HG03196 (cell line): ENCODE measurements around the gene TIMP2.
"Not testable (repeated sequence)": the region's sequence is repeated elsewhere in the genome, so short reads cannot be mapped to it uniquely, and the experiment has no call there.

ENCODE experiments used
- ATAC-seq: cut with Tn5 transposase; IDR thresholded peaks from one replicate; pipeline ENCODE4 v1.9.1; 2021; ENCODE audit not compliant: unreplicated experiment

TIMP2 gene

DNA sequence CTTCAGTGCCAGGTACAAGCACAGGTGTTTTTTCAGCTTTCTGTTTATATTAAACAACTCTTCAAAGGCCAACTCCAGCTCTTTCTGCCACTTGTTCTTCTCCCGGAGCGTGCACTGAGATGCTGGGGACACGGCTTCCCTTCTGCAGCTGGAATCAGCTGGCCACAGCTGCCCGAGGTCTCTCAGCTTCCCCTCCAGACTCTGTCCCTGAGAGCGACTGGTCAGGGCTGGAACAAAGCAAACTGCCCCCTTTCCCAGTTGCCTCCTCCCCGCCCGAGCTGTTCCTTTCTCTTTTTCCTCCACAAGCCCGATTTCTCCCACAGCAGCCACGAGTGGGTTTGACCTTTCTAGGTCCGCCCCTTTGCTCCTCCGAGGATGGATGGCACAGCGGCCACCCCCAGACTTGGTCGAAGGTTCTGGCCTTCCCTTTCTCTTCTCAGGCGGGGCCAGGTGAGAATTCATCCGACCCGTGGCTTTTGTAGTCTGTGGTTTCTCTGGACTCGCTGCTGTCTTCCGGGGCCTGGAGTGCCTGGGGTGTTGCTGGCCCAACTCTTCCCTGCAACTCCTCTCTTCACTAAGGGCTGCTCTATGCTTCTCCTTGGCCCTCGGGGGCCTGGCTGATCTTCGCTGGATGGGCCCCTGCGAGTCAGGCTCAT is 33.7 kb downstream of the TIMP2 start:
- no peak for ATAC-seq

DNA sequence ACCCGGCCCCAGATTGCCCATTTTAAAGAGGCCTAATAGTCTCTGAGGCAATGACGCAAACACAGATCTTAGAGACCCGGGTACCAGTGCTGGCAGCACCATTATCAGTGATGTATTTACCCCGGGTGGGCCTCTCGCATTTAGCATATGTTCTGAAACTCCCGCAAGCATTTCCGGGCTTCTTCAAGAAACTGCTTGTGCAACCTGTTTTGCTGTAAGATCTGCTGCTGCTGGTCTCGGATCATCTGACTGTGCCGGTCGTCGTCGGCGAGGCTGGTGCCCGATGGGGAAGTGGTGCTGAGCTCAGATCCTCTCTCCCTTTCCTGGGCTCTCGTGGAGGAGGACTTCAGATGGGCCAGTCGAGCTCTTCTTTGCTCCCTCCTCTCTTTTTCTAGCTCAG is 34.7 kb downstream of the TIMP2 start:
- no peak for ATAC-seq

DNA sequence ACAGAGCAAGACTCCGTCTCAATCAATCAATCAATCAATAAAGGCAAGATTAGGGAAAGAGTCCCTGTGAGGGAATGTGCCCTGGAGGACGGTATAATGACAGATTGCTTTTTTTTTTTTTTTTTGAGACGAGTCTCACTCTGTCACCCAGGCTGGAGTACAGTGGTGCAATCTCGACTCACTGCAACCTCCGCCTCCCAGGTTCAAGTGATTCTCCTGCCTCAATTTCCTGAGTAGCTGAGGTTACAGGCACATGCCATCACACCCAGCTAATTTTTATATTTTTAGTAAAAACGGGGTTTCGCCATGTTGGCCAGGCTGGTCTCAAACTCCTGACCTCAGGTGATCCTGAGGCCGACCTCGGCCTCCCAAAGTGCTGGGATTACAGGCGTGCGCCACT is 35.1 kb downstream of the TIMP2 start:
- ATAC-seq: not testable (repeated sequence)

DNA sequence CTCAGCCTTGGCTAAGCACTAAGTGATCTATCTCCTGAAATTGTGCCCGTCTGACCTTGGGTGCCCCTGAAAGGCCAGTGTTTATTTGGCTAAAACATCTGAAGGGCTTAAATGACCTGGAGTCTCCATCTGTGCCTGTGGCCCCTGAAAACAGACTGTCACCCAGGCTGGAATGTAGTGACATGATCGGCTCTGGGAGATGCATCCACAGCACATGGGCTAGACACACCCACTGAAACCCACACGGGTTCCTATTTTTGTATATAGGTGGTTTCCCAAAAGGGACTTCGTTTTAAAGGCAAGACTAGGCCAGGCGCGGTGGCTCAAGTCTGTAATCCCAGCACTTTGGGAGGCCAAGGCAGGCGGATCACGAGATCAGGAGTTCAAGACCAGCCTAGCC is 35.7 kb downstream of the TIMP2 start:
- no peak for ATAC-seq

DNA sequence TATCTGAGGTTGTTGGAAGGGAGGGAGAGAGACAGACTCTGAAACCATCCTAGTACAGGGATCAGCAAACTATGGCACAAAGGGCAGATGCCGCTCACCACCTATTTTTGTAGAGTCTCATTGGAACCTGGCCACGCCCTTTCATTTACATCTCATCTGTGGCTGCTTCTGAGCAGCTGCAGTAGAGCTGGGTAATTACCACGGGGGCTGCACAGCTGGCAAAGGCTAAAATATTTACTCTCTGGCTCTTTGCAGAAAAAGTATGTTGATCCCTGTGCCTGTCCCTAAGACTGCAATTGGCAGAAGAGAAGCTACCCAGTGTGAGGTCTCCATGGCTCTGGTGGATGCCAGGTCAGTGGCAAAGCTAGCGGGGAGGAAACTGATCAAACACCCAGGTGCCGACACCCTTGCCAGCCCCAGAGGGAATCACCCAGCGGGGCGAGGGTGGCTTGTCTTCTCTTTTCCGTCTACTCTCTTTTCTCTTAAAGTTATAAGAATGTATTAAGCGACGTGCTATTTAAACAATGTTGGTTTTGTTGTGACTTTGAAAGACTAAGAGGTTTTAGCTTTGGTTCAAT is 36.2 kb downstream of the TIMP2 start:
- no peak for ATAC-seq

DNA sequence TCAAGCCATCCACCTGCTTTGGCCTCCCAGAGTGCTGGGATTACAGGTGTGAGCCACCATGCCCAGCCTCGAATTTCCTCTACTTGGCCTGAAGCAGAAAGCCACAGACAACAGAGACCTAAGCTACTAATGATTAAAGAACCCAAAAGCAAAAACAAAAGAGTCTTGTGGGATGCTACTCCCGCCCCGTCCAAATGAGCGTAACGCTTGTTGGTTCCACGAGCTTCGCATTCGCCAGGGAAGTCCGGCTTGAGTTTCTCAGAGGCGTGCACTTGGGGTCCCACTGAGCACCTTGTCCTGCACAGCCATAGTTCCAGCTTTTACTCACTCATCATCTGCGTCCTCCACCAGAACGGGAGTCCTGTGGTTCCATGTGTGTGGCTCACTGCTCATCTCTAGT is 38.2 kb downstream of the TIMP2 start:
- no peak for ATAC-seq

DNA sequence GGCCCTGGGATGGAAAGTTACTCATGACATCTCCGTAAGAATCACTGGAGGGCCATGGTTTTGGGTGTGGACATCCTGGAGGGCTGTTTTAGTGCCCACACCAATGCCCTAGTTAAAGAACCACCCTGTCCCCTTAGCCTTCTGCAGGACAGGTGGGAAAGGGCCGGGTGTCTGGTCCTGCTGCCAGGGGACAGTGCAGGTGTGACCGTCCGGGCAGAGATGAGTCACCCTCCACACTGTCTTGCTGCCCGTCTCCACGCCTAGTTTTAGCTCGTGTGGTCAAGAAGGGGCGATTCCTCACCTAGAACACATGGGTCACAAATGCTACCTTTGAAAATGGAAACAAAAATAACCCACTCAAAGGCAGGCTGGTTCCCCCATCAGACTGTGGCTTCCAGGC is 39.2 kb downstream of the TIMP2 start:
- ATAC-seq: no peak

DNA sequence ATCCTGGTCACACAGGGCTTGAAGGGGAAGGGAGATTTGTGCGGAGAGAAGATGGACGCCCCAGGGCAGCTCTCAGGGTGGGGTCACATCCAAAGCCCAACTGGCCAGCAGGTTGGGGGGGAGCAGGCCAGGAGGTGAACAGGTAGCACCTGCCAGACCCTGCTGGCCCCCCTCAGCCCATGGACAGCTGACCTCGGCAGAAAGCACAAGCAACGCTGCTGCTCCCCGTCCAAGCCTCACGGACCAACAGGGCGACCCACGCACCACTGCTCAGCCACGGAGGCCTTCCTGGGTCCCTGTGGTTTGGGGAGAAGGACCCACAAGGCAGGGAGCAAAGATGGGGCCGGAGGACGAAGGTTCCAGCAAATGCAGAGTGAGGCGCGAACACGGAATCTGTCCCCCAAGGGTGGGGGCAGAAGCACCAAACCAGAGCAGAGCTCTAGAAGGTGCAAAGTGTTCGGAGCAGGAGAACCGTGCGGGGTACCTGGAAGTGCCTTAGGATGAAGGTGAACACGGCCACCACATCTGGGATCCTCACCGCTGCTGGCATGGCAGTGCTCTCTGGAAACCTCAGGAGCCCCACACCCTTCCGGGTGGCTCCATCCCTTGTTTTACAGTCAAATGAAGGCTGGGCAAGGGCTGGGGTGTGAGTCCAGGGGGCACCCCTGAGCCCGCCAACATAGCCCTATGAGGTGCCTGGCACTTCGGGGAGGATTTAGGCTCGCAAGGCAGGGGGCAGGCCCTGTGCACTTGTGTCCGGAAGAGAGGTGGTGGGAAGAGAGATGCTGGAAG is 40.1 kb downstream of the TIMP2 start:
- ATAC-seq: no peak

DNA sequence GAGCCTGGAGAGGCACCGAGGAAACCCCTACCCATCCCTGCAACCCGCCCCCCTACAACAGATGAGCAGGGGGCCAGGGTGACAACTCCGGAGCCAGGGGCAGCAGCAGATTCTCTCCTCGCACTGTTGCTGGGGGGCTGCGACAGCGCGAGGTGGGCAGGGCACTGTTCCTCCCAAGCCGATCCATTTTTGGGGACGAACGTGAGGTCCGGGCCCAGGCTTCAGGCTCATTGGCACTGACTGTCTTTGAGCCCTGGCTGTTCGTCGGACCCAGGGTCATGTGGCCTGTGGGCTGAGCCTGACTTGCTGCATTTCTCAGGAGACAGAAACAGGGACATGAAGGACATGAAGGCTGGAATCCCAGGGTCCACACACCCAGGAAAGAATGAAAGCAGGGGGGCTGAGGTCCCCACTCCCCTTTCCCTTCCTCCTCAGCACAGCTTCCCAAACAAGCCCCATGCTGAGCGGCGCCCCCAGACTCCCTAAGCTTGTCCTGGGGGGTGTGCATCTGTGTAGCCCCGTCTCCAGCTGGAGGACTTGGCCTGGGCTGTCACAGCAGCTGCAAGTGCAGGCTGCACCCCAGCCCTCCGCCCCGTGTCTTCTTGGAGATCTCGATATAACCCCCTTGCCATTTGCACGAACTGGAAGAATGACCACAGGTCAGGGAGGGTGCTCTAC is 40.9 kb downstream of the TIMP2 start:
- ATAC-seq: no peak

DNA sequence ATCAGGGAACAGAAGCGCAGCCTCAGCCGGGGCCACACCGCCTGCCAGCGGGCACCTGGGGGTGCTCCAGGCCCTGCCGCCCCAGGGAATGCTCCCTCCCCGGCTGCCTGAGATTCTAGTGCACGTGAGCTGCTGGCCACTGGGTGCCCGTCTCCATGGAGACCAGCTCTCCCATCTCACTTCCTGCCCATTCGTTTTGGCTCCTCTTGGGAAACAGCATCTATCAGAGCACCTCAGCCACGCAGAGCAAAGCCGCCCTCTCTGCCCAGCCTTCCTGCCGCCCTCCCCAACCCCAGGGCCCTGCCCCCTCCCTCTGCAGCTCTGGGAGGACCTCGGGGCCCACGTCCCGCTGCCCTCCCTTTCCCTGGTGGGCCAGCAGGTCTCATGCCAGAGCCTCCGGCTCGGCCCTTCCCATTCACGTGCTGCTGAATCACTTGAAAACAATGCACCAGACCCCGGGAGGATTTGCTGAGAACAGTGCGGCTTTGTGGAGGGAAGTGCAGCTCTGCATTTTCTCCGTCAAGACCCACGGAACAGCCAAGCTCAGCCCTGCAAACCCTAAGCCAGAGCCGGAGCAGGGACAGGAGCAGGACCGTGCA is 41.6 kb downstream of the TIMP2 start:
- no peak for ATAC-seq

DNA sequence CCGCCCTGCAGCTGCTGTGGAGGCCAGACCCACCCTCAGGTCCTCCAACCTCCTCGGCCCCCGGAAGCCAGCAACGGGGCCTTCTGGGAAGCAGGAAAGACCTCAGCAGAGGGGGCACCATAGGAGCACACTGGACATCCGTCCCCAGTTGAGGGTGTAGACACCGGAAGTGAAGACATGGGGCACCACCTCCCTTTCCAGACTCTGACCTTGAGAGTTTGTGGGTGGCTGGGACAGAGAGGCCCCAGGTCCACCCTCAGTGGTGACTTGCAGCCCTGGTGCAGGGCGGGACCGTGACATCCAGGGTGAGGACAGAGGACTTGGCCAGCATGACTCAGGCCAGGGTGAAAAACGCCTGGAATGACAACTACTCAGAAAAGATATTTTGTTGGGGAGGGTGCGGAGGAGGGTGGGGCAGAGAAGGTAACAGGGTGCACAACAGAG is 42.1 kb downstream of the TIMP2 start:
- ATAC-seq: no peak

DNA sequence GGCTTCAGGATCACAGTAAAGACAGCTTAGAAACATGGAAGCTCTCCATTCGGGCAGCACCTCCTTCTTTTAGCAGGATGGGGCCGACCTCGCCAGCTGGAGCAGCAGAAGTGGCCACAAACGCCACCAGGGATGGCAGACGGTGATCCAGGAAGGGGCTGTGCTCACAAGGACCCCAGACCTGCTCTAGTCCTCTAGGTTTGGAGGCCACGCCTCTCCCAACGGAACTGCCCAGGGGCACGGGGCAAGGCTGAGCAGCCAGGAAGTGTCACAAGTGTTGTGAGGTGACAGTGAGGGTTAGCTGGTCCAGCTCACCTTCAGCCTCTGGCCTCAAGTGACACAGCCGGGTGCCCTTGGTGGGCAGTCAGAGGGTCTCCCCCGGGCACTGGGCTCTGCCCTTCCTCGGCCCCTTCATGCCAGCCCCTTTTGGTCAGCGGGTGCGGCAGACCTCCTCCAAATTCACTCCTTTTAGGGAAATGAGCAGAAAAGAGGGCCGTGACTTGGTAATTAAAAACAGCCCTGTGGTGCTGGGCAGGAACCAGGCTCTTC is 42.6 kb downstream of the TIMP2 start:
- ATAC-seq: no peak

DNA sequence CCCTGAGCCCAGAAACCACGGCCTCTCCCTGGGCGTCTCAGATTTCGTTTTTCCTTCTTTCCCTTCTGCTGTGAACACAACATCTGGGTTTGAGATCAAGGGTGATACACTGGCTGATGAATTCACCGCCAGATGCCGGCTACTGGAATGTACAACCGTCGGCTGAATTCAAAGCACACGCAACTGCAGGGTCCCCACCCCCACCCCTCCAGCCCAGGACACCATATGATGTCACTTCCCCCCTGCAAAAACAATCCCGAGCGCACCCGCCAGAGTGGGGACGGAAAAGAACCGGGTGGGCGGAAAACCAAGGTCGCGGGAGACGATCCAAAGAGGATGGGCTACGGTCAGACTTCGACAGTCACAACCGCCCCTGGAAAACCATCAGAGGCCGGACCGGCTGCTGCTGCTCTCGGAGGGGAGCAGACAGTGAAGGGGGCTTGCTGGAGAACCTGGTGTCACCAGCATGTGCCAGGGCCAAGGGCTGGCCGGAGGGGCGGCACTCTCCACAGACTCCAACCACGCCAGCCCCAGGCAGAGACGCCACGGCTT is 45.5 kb downstream of the TIMP2 start:
- no peak for ATAC-seq

DNA sequence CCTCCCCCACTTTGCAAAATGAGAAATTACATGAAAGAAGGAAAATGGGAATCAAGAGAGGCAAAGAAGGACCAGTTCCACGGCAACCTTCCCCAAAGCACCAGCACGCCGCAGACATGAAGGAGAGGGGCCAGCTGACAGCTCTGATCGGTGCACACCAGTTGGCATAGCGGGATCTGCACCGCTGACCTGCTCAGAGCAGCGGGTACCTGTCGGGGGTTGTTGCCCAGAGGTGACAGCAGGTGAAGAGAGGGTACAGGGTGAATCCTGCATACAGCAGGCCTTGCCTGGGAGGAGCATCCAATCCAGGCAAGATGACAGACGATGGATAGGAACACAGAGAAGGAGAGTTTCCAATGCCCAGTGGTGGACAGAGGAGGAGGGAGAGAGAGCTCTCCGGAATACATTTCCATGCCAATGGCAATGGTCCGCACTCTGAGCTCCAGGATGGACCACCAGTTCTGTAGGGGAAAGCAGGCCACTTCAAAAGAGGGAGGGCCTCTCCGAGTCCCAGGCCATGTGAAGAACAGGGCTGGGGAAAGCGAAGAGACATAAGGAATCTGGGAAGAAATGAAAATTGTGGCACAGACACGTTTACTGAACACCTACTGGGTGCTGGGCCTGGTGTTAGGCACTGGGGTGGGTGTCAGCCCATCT is 46.2 kb downstream of the TIMP2 start:
- no peak for ATAC-seq

DNA sequence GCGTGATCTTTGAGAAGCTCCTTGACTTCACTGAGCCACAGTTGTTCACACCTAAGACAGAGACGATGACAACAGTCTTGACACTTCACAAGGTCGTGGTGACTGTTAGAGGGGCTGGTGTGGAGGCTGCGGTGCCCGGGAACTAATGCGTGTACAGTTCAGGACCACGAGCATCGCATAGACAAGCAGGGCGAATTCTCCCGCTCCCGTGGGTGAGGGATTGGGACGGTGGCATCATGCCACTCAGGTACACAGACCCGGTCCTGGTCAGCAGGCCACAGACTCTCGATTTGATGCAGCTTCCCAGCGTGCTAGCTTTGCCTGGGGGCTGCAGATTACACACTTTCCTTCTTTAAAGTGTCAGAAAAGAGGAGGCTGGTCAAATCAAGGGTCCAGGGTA is 46.9 kb downstream of the TIMP2 start:
- no peak for ATAC-seq

DNA sequence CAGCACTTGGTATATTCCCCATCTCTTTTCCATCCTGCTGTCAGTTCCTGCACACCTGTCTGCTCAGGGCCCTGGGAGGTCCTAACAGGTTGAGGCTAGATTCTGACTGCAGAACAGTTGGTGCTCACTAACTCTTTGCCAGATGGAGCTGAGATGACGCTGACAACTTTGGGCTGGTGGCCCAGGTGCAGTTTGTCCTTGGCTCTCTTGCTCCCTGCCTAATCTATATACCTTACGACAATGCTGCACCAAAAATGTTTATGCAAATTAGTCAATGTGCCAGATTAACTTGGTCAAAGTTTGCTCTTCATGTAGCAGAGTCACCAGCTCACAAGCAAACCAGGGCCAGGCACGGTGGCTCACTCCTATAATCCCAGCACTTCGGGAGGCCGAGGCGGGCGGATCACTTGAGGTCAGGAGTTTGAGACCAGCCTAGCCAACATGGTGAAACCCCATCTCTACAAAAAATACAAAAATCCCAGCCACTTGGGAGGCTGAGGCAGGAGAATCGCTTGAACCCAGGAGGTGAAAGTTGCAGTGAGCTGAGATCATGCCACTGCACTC is 48.2 kb downstream of the TIMP2 start:
- ATAC-seq: not testable (repeated sequence)

DNA sequence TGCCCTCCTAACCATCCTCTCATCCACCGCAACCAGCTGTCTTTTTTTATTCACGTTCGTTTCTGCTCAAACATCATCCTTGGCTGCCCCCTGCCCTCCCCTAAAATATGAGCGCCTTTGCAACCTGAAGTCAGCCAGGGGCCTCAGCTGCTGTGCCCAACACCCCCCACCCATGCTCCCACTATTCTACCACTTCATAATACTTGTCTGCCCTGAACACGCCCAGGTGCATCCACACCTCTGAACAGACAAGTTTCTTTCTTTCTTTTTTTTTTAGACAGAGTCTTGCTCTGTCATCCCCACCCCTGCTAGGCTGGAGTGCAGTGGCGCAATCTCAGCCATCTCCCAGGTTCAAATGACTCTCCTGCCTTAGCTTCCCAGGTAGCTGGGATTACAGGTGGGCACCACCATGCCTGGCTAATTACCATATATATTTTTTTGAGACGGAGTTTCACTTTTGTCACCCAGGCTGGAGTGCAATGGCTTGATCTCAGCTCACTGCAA is 49.0 kb downstream of the TIMP2 start:
- no peak for ATAC-seq

DNA sequence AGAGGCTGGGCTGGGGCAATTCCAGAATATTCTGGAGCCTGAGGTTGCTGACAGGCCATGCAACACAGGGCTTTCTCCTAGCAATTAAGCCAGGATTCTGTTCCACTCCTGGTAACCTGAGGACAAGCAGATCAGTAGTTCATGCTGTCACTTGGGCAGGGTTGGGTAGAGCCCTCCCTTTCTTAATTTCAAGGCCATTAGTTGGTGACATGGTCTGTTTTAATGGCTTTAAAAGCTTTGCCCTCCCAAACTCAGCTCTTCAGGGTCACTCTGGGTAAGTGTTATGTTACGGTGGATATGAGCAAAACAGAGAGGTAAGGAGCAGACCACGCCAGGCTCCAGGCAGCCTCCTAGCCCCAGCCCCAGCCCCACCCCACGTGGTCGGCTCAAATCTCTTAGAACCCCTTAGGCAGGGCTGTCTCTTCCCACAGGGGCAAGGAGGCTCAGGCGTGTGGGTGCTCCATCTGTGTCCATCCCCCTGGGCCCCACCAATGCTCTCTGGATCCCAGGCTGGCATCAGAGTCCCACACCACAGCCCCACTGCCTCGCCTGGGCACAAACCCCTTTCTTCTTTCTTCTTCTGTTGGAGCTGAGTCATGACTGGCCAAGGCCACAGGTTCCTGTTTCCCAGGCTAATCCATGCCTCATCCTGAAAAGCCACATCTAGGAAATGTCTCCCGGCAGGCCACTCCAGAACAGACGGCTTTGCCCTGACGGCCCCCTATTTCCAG is 49.7 kb downstream of the TIMP2 start:
- ATAC-seq: no peak
